GM23338 (cell line): ENCODE results near the gene SFT2D1. TPM values are rescaled to one million over a fixed set of nuclear protein-coding genes. Genes with fewer than 3 reads are reported as not detected.

Experiments
- ATAC-seq: fragments of 200-7000 bp; cut with Tn5 transposase; 3 replicates; pipeline ENCODE4 v1.9.1; 2020
- DNase-seq: peaks from one replicate; pipeline ENCODE4 v3.0.0-alpha.2; 2015; ENCODE audit warnings: low spot score
- H2AFZ ChIP-seq: fragments of 200-600 bp; sonication (generic); 2 replicates; pipeline ENCODE4 v1.8.0; 2016; ENCODE audit warnings: antibody characterized with exemption, mild to moderate bottlenecking, moderate library complexity
- H3F3A ChIP-seq: fragments of 200-600 bp; sonication (generic); replicated peaks from 2 replicates; pipeline ENCODE4 v1.8.0; 2017; ENCODE audit warnings: antibody characterized with exemption, mixed run types, low read depth
- H3K27ac ChIP-seq: fragments of 200-600 bp; sonication (generic); 2 replicates; pipeline ENCODE4 v1.6.1; 2016; ENCODE audit warnings: low read depth
- H3K27me3 ChIP-seq: fragments of 200-600 bp; sonication (generic); 2 replicates; pipeline ENCODE4 v1.8.0; 2016; ENCODE audit warnings: mild to moderate bottlenecking, mixed run types, moderate library complexity; ENCODE audit not compliant: insufficient read depth
- H3K36me3 ChIP-seq: fragments of 200-600 bp; sonication (generic); 2 replicates; pipeline ENCODE4 v1.8.0; 2016; ENCODE audit warnings: mild to moderate bottlenecking; ENCODE audit not compliant: insufficient read depth
- H3K4me1 ChIP-seq: fragments of 200-600 bp; sonication (generic); 2 replicates; pipeline ENCODE4 v1.8.0; 2016; ENCODE audit warnings: mild to moderate bottlenecking, moderate library complexity; ENCODE audit not compliant: insufficient read depth
- H3K4me2 ChIP-seq: fragments of 200-600 bp; sonication (generic); 2 replicates; pipeline ENCODE4 v1.7.1; 2017; ENCODE audit warnings: mixed run types
- H3K4me3 ChIP-seq: fragments of 200-600 bp; sonication (generic); 2 replicates; pipeline ENCODE4 v1.6.1; 2016; ENCODE audit warnings: mixed run types
- H3K79me2 ChIP-seq: fragments of 200-600 bp; sonication (generic); replicated peaks from 2 replicates; pipeline ENCODE4 v1.8.0; 2017; ENCODE audit warnings: mild to moderate bottlenecking; ENCODE audit not compliant: insufficient read depth
- H3K9me2 ChIP-seq: fragments of 200-600 bp; sonication (generic); 2 replicates; pipeline ENCODE4 v1.8.0; 2017; ENCODE audit not compliant: insufficient read depth
- H4K20me1 ChIP-seq: fragments of 200-600 bp; sonication (generic); replicated peaks from 2 replicates; pipeline ENCODE4 v1.8.0; 2017; ENCODE audit warnings: mild to moderate bottlenecking; ENCODE audit not compliant: insufficient read depth
- H3K27ac Mint-ChIP-seq: 2 replicates; pipeline ENCODE4 v1.8.0; 2020; ENCODE audit warnings: inconsistent platforms, mild to moderate bottlenecking, moderate library complexity, mixed read lengths
- H3K27me3 Mint-ChIP-seq: 3 replicates; pipeline ENCODE4 v1.8.0; 2022; ENCODE audit warnings: low read depth, mild to moderate bottlenecking, moderate library complexity, mixed read lengths, inconsistent platforms; ENCODE audit not compliant: insufficient read depth, poor library complexity
- H3K36me3 Mint-ChIP-seq: 3 replicates; pipeline ENCODE4 v1.8.0; 2021; ENCODE audit warnings: low read depth, mild to moderate bottlenecking, inconsistent platforms, moderate library complexity, mixed read lengths
- H3K4me1 Mint-ChIP-seq: 3 replicates; pipeline ENCODE4 v1.8.0; 2020; ENCODE audit warnings: mild to moderate bottlenecking, inconsistent platforms, mixed read lengths
- H3K4me3 Mint-ChIP-seq: 3 replicates; pipeline ENCODE4 v1.8.0; 2021; ENCODE audit warnings: moderate library complexity, mild to moderate bottlenecking, inconsistent platforms, mixed read lengths
- H3K9me3 Mint-ChIP-seq: 3 replicates; pipeline ENCODE4 v1.8.0; 2020; ENCODE audit warnings: moderate library complexity, mild to moderate bottlenecking, inconsistent platforms, mixed read lengths
- CREB1 ChIP-seq: fragments of 250-450 bp; sonication (Bioruptor Pico); IDR thresholded peaks from 2 replicates; pipeline ENCODE4 v1.5.0; 2020; ENCODE audit warnings: low read depth, mild to moderate bottlenecking, moderate library complexity
- CTCF ChIP-seq, 2 experiments: fragments of 200-600 bp in 1 of 2; sonication (generic) in 1 of 2; conservative IDR thresholded peaks; 2 replicates each; pipeline versions ENCODE4 v1.5.1 to v1.6.1; 2016 to 2017; ENCODE audit warnings: antibody characterized with exemption in 2 of 2, low read depth in 2 of 2, mild to moderate bottlenecking in 2 of 2, moderate library complexity in 1 of 2
- ETS1 ChIP-seq: IDR thresholded peaks from 2 replicates; pipeline ENCODE4 v1.6.1; 2016; ENCODE audit warnings: antibody characterized with exemption
- EZH2 ChIP-seq: fragments of 200-600 bp; sonication (generic); IDR thresholded peaks from one replicate; pipeline ENCODE4 v1.8.0; 2017; ENCODE audit warnings: antibody characterized with exemption, mild to moderate bottlenecking, low read depth; ENCODE audit not compliant: unreplicated experiment
- EZH2phosphoT487 ChIP-seq: fragments of 200-600 bp; sonication (generic); IDR thresholded peaks from one replicate; pipeline ENCODE4 v1.8.1; 2018; ENCODE audit warnings: antibody characterized with exemption; ENCODE audit not compliant: unreplicated experiment
- JUNB ChIP-seq: IDR thresholded peaks from one replicate; pipeline ENCODE4 v1.6.1; 2016; ENCODE audit warnings: antibody characterized with exemption; ENCODE audit not compliant: unreplicated experiment
- NANOG ChIP-seq: IDR thresholded peaks from 2 replicates; pipeline ENCODE4 v1.6.1; 2016; ENCODE audit warnings: antibody characterized with exemption, borderline replicate concordance
- POLR2AphosphoS5 ChIP-seq: IDR thresholded peaks from 2 replicates; pipeline ENCODE4 v1.6.1; 2016; ENCODE audit warnings: antibody characterized with exemption, low read depth
- REST ChIP-seq: IDR thresholded peaks from one replicate; pipeline ENCODE4 v1.6.1; 2018; ENCODE audit warnings: antibody characterized with exemption; ENCODE audit not compliant: unreplicated experiment
- STAT1 ChIP-seq: IDR thresholded peaks from one replicate; pipeline ENCODE4 v1.6.1; 2016; ENCODE audit warnings: antibody characterized with exemption; ENCODE audit not compliant: unreplicated experiment
- ZNF114 ChIP-seq: fragments of 250-450 bp; sonication (Bioruptor Pico); IDR thresholded peaks from 2 replicates; pipeline ENCODE4 v1.5.0; 2020; ENCODE audit warnings: mild to moderate bottlenecking, moderate library complexity
- ZNF331 ChIP-seq: fragments of 250-450 bp; sonication (Bioruptor Pico); IDR thresholded peaks from 2 replicates; pipeline ENCODE4 v1.5.0; 2020; ENCODE audit warnings: low read depth, mild to moderate bottlenecking, moderate library complexity
- ZNF462 ChIP-seq: fragments of 250-450 bp; sonication (Bioruptor Pico); IDR thresholded peaks from 2 replicates; pipeline ENCODE4 v1.5.0; 2020; ENCODE audit warnings: mild to moderate bottlenecking, moderate library complexity
- polyA plus RNA-seq: library from polyadenylated mRNA; unstranded; fragments of >200 nt; fragmentation: Nextera tagmentation; extraction: Ambion mirVana; gene quantifications from 2 replicates; pipeline ENCODE4 v1.2.1, GENCODE V29; 2016
- total RNA-seq: library from RNA; depleted of rRNA; stranded (reverse); fragments of >200 nt; shearing (Covaris generic); gene quantifications from 2 replicates; pipeline ENCODE4 v1.2.3, GENCODE V29; 2014

The SFT2D1 gene
- total and polyA plus RNA-seq, 2 experiments from 2014 or later = 74.7 to 120 TPM

- no peak overlapping the region for H3K4me3 ChIP-seq
- H3K27me3 ChIP-seq = no peaks in the 10 kb centered on the region
- ATAC-seq = no peak
- peaks cover 12% of the 10 kb centered on the region for H3K4me1 ChIP-seq
- H3K4me3 Mint-ChIP-seq = no peak overlapping the region
- H3K27ac ChIP-seq = no peak overlapping the region
- no peaks in the 10 kb centered on the region for H3K36me3 ChIP-seq
- TF ChIP-seq EZH2 (no peak), ZNF114 (CRISPR knock-in tag) (no peak), STAT1 (no peak), POLR2AphosphoS5 (no peak), REST (no peak), CREB1 (CRISPR knock-in tag) (no peak), EZH2phosphoT487 (no peak), ETS1 (no peak), CTCF (conservative IDR thresholded peaks at IDR 0.05; ENCODE audit: low read depth in 2 of 2) (no peak), ZNF462 (no peak), NANOG (no peak), ZNF331 (no peak), JUNB (no peak)
- no peaks in the 10 kb centered on the region for H3K79me2 ChIP-seq
- no peak overlapping the region for H3K27ac Mint-ChIP-seq
- H3K9me2 ChIP-seq = peaks cover 3% of the 10 kb centered on the region; the same call in 1 of the 2 replicates
- H3F3A ChIP-seq = no peaks in the 10 kb centered on the region
- no peak for DNase-seq
- peaks cover 8% of the 10 kb centered on the region for H3K27me3 Mint-ChIP-seq
- no peak overlapping the region for H3K4me2 ChIP-seq
- H3K9me3 Mint-ChIP-seq = no peaks in the 10 kb centered on the region
- H3K36me3 Mint-ChIP-seq = no peaks in the 10 kb centered on the region
- H4K20me1 ChIP-seq = no peaks in the 10 kb centered on the region
- peaks cover 10% of the 10 kb centered on the region; the same call in 2 of the 3 replicates for H3K4me1 Mint-ChIP-seq
- no peak overlapping the region for H2AFZ ChIP-seq
Observed at GRCh38 chr6:166387642-166388289, 45.4 kb upstream of the SFT2D1 start.
